ENCODE results near the gene MRAS. TPM values are rescaled to one million over a fixed set of nuclear protein-coding genes. Genes with fewer than 3 reads are reported as not detected.

MRAS gene
- total and polyA plus RNA-seq, 2 of the 8 experiments (the other 6 are each of a cell fraction or from before 2014, with no cell fraction given): 10.6 to 16.2 TPM

- TF ChIP-seq HDAC2 (IDR thresholded peaks at IDR 0.05; ENCODE audit: borderline replicate concordance in 1 of 2, low read depth in 2 of 2, low read length in 2 of 2) (no peak), POLR2A (IDR thresholded peaks at IDR 0.05; ENCODE audit: control extremely low read depth in 1 of 2, low read depth in 2 of 2, low read length in 2 of 2) (no peak), POU5F1 (IDR thresholded peaks at IDR 0.05; ENCODE audit: low read depth, low read length) (no peak), CBX8 (IDR thresholded peaks at IDR 0.05; ENCODE audit: borderline replicate concordance, low read depth, low read length) (no peak), POLR2AphosphoS5 (IDR thresholded peaks at IDR 0.05; ENCODE audit: low read depth, low read length) (no peak), EGR1 (IDR thresholded peaks at IDR 0.05; ENCODE audit: borderline replicate concordance, low read depth, low read length) (no peak)
- Histone ChIP-seq H3K9me3 (ENCODE audit: insufficient read depth in 2 of 2, low read depth in 1 of 2, low read length in 1 of 2) (no peaks in the 10 kb centered on the region), H2BK15ac (ENCODE audit: low read length) (no peak overlapping the region), H2BK5ac (ENCODE audit: low read depth, low read length) (no peak overlapping the region), H3K27me3 (replicated peaks in 1 of 4; ENCODE audit: control insufficient read depth in 3 of 4, extremely low read depth in 1 of 4, insufficient read depth in 3 of 4, low read length in 3 of 4) (peaks cover 1 to 19% (median 14%) of the 10 kb centered on the region in 4 experiments), H3K4ac (replicated peaks; ENCODE audit: insufficient read length, low read depth, low read length) (no peak overlapping the region), H3K4me3 (ENCODE audit: extremely low read depth in 1 of 4, insufficient read depth in 2 of 4, low read depth in 3 of 4, low read length in 4 of 4) (no peak overlapping the region), H4K20me1 (replicated peaks in 1 of 2; ENCODE audit: control insufficient read depth in 1 of 2, insufficient read depth in 2 of 2, low read length in 2 of 2) (peaks cover 0 to 2% of the 10 kb centered on the region in 2 experiments), H2AFZ (ENCODE audit: low read length) (no peak overlapping the region), H2BK20ac (ENCODE audit: low read length) (no peak overlapping the region), H3K79me1 (ENCODE audit: low read depth, low read length) (peaks cover 3% of the 10 kb centered on the region; the same call in 1 of the 2 replicates), H2AK5ac (ENCODE audit: low read depth, low read length) (no peak overlapping the region), H4K5ac (ENCODE audit: insufficient read length, low read depth, low read length) (no peak overlapping the region), H3K36me3 (ENCODE audit: control insufficient read depth in 2 of 4, insufficient read depth in 4 of 4, low read length in 3 of 4) (no peaks in the 10 kb centered on the region), H3K9ac (replicated peaks in 1 of 4; ENCODE audit: extremely low read depth in 1 of 4, low read depth in 3 of 4, low read length in 3 of 4) (no peak overlapping the region), H2BK12ac (ENCODE audit: low read depth, low read length) (no peak overlapping the region), H3K4me2 (ENCODE audit: insufficient read depth in 1 of 2, low read depth in 2 of 2, low read length in 2 of 2) (no peak overlapping the region), H3K56ac (replicated peaks; ENCODE audit: insufficient read length, low read depth, low read length) (no peak overlapping the region), H3K4me1 (replicated peaks in 1 of 4; ENCODE audit: control insufficient read depth in 3 of 4, insufficient read depth in 4 of 4, low read length in 3 of 4) (peaks cover 3 to 12% (median 5%) of the 10 kb centered on the region in 4 experiments), H3K79me2 (ENCODE audit: control insufficient read depth in 1 of 2, insufficient read depth in 2 of 2, low read length in 2 of 2) (no peaks in the 10 kb centered on the region), H3K23me2 (ENCODE audit: low read depth, low read length) (peaks cover 1% of the 10 kb centered on the region; the same call in 1 of the 2 replicates), H2BK120ac (replicated peaks; ENCODE audit: low read depth, low read length) (no peak overlapping the region), H3K14ac (ENCODE audit: insufficient read length) (no peak overlapping the region), H3K18ac (ENCODE audit: extremely low read depth, low read length) (no peak overlapping the region), H4K91ac (replicated peaks; ENCODE audit: insufficient read length, low read length) (no peak overlapping the region), H4K8ac (ENCODE audit: extremely low read depth, insufficient read depth, low read length) (no peak overlapping the region), H3K23ac (ENCODE audit: insufficient read length) (no peak overlapping the region), H3K27ac (ENCODE audit: low read depth, low read length) (no peak overlapping the region)
- DNase-seq (ENCODE audit: low read depth in 1 of 2, low spot score in 2 of 2) (no peak), FAIRE-seq (no peak)
- ChIA-PET CTCF (ENCODE audit: partially characterized antibody) (interaction anchor here (0.6 to 5.7 kb wide), 3 partner anchors 10 to 22 kb away, joined by 3 to 31 read pairs (median 3); no protein-coding TSS in a partner anchor), POLR2A (ENCODE audit: partially characterized antibody) (no interaction called here)
- 85% methylated on average over 7 of the region's 7 CpGs; no CpG with 5 or more reads in 1 of the 2 experiments for WGBS, 2 experiments (ENCODE audit: extremely low coverage in 1 of 2, insufficient coverage in 1 of 2, insufficient read length in 1 of 2, insufficient replicate concordance in 2 of 2, low coverage in 1 of 2, low lambda C conversion rate in 2 of 2, missing lambda C conversion rate in 1 of 2)
These were observed 91.7 kb downstream of the MRAS start for GRCh38 chr3:138440121-138440521.
